WTC11 (cell line): ENCODE data around the gene SWI5.
A peak's percentile ranks its signal among the peaks of the same experiment; 100 is the strongest.

ENCODE experiments used
- ATF2 ChIP-seq: sonication (generic); formaldehyde crosslinking; IDR thresholded peaks from 2 replicates; pipeline ENCODE4 v1.8.1; 2022; ENCODE audit warnings: low read depth, missing genetic modification reagents, borderline replicate concordance
- E2F4 ChIP-seq: sonication (generic); formaldehyde crosslinking; IDR thresholded peaks from 2 replicates; pipeline ENCODE4 v1.8.1; 2022; ENCODE audit warnings: low read depth, mild to moderate bottlenecking, moderate library complexity, missing genetic modification reagents, borderline replicate concordance
- SP1 ChIP-seq: sonication (generic); formaldehyde crosslinking; conservative IDR thresholded peaks from 2 replicates; pipeline ENCODE4 v1.8.1; 2022; ENCODE audit warnings: missing genetic modification reagents
- USF2 ChIP-seq: sonication (generic); formaldehyde crosslinking; IDR thresholded peaks from 2 replicates; pipeline ENCODE4 v1.8.1; 2023; ENCODE audit warnings: mild to moderate bottlenecking, missing genetic modification reagents, moderate library complexity
- ZNF263 ChIP-seq: sonication (generic); formaldehyde crosslinking; IDR thresholded peaks from 2 replicates; pipeline ENCODE4 v1.8.1; 2022; ENCODE audit warnings: low read depth, mild to moderate bottlenecking, moderate library complexity, missing genetic modification reagents

- TF ChIP-seq E2F4 (CRISPR knock-in tag) (no peak), SP1 (CRISPR knock-in tag) (peak; percentile 75), USF2 (no peak), ATF2 (no peak), ZNF263 (CRISPR knock-in tag) (no peak)
These were observed 25.9 kb upstream of the SWI5 start for GRCh38 chr9:128249908-128250838.
